GM12801 (cell line): Measurements from ENCODE around the gene OR2L5.

Experiments used
- TF ChIP-seq, protein P1 (sequence below): IDR thresholded peaks from one replicate; pipeline ENCODE4 v1.5.1; 2011; ENCODE audit warnings: control low read depth; ENCODE audit not compliant: insufficient read length; ENCODE audit errors: extremely low read depth

Gene OR2L5

DNA sequence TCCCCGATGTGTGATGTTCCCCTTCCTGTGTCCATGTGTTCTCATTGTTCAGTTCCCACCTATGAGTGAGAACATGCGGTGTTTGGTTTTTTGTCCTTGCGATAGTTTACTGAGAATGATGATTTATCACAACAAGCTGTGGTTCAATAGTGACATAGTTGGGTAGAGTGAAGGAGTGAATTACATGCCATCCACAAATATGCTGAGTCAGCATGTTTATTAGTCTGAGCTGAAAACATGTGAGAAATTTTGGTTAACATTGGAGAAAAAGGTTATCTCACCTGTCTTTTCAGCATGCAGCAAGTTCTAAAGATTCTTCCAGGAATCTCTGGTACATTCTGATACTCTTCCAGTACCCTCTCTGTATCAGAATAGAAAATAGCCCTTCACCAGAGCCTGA lies 52.1 kb downstream of the OR2L5 start:
- TF ChIP-seq, protein P1, sequence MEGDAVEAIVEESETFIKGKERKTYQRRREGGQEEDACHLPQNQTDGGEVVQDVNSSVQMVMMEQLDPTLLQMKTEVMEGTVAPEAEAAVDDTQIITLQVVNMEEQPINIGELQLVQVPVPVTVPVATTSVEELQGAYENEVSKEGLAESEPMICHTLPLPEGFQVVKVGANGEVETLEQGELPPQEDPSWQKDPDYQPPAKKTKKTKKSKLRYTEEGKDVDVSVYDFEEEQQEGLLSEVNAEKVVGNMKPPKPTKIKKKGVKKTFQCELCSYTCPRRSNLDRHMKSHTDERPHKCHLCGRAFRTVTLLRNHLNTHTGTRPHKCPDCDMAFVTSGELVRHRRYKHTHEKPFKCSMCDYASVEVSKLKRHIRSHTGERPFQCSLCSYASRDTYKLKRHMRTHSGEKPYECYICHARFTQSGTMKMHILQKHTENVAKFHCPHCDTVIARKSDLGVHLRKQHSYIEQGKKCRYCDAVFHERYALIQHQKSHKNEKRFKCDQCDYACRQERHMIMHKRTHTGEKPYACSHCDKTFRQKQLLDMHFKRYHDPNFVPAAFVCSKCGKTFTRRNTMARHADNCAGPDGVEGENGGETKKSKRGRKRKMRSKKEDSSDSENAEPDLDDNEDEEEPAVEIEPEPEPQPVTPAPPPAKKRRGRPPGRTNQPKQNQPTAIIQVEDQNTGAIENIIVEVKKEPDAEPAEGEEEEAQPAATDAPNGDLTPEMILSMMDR: no peak
